Stimulated activated memory B cell treated with anti-CD40 and anti-IgM and Interleukin-4, amounts not matched to agents 10 μg/mL and 1 μg/mL and 100 μg/mL, for 72 hours (primary cell): ENCODE results near the gene KRTAP12-3.
"Not testable (repeated sequence)": the region's sequence is repeated elsewhere in the genome, so short reads cannot be mapped to it uniquely, and the experiment has no call there.

ENCODE experiments used
- ATAC-seq: fragments of 150-1000 bp; cut with Tn5 transposase; 2 replicates; pipeline ENCODE4 v1.10.0; 2021
- H3K27ac Mint-ChIP-seq: one replicate; pipeline ENCODE4 v1.8.0; 2022; ENCODE audit warnings: mild to moderate bottlenecking, mixed read lengths
- H3K27me3 Mint-ChIP-seq: one replicate; pipeline ENCODE4 v1.8.0; 2022; ENCODE audit warnings: mixed read lengths
- H3K36me3 Mint-ChIP-seq: one replicate; pipeline ENCODE4 v1.8.0; 2022; ENCODE audit warnings: mixed read lengths
- H3K4me1 Mint-ChIP-seq: one replicate; pipeline ENCODE4 v1.8.0; 2022; ENCODE audit warnings: mixed read lengths
- H3K4me3 Mint-ChIP-seq: one replicate; pipeline ENCODE4 v1.8.0; 2022; ENCODE audit warnings: mild to moderate bottlenecking, moderate library complexity, mixed read lengths
- H3K9me3 Mint-ChIP-seq: one replicate; pipeline ENCODE4 v1.8.0; 2022; ENCODE audit warnings: mixed read lengths

The KRTAP12-3 gene

DNA sequence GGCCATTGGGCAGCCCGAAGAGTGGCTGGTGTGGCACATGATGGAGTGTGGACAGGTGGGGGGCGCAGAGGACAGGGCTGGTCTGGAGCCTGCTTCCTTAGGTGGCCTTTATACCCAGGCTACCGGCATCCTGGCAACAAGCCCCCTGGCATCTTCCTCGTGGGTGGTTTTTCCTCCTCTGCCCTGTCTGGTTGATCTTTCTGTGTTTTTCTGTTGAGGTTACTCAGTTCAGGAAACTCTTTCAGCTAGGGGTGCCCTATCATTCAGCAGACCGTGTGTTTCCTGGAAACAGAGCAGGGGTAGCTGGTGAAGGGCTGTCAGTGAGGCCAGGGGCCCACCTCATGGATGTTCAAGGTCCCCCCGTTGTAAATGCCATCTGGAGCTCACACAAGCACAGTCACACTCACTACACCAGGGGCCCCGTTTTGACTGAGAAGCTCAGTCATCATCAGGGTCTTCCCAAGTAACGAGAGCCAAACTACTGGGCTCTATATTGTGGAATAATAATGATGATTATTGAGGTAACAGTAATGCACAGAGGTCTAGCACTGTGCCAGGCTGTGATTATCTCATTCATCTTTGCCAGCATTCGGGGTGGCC, 3.1 kb upstream of the KRTAP12-3 start, which contains the start of gene KRTAP12-4:
TSS of gene KRTAP12-4 (minus strand) at position 84 of the 600 bp plus-strand sequence. CDS start at position 39, 45 bp downstream.
- no peak within 1 kb of the TSS for H3K4me3 Mint-ChIP-seq
- no peaks in the 10 kb centered on the region for H3K36me3 Mint-ChIP-seq
- H3K27ac Mint-ChIP-seq: no peak within 1 kb of the TSS
- H3K4me1 Mint-ChIP-seq: no peaks in the 10 kb centered on the region
- H3K27me3 Mint-ChIP-seq: peaks cover 72% of the 10 kb centered on the region
- peaks cover 9% of the 10 kb centered on the region for H3K9me3 Mint-ChIP-seq
- peak; percentile 9 for ATAC-seq

- H3K4me1 Mint-ChIP-seq: no peaks in the 10 kb centered on the region
- peaks cover 5% of the 10 kb centered on the region for H3K36me3 Mint-ChIP-seq
- H3K9me3 Mint-ChIP-seq: peaks cover 12% of the 10 kb centered on the region
- no peak overlapping the region for H3K4me3 Mint-ChIP-seq
- ATAC-seq: no peak
- peaks cover 76% of the 10 kb centered on the region for H3K27me3 Mint-ChIP-seq
- no peak overlapping the region for H3K27ac Mint-ChIP-seq
These were observed 864 bp upstream of the KRTAP12-3 start for GRCh38 chr21:44656868-44657267.

- Mint-ChIP-seq H3K9me3 (peaks cover 17% of the 10 kb centered on the region), H3K4me1 (no peaks in the 10 kb centered on the region), H3K36me3 (peaks cover 5% of the 10 kb centered on the region), H3K27ac (no peak overlapping the region), H3K4me3 (no peak overlapping the region), H3K27me3 (peaks cover 60% of the 10 kb centered on the region)
- ATAC-seq: no peak
These were observed 794 bp downstream of the KRTAP12-3 start for GRCh38 chr21:44658541-44658910.

DNA sequence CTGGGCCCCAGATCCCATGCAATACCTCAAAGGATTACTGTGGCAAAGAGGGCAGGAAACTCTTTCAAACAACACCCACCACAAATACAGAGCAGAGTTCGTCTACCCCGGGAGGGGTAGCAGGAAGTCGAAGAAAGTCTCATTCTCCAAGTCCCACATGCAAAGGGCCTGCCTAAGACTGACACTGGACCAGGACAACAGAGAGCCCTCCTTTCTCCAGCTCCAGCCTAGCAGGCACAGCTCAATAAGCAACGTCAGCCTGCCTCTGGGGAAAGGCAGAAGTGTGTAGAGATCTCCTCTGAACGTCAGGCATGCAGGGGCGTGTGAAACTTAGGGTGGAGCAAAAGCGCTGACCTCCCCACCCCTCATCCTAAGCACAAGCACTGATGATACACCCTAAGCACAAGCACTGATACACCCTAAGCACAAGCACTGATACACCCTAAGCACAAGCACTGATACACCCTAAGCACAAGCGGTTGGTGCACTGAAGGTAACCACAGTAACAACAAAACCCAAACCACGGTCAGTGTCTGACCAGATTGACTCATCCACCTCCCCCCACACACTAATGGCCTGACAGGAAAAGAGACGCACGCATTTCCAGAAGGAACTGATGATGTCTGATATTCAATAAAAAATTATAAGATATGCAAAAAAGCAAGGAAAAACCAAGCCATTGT, 1.3 kb downstream of the KRTAP12-3 start:
- Mint-ChIP-seq H3K4me1 (no peaks in the 10 kb centered on the region), H3K36me3 (peaks cover 5% of the 10 kb centered on the region)
- ATAC-seq: no peak

GRCh38 chr21:44661567-44661966, 3.8 kb downstream of the KRTAP12-3 start:
- H3K9me3 Mint-ChIP-seq: peaks cover 14% of the 10 kb centered on the region
- ATAC-seq, H3K36me3 Mint-ChIP-seq, H3K4me3 Mint-ChIP-seq, H3K4me1 Mint-ChIP-seq, H3K27ac Mint-ChIP-seq: not testable (repeated sequence)
- peaks cover 58% of the 10 kb centered on the region for H3K27me3 Mint-ChIP-seq

More for the DNA sequence above, 1.3 kb downstream of the KRTAP12-3 start:
- H3K4me3 Mint-ChIP-seq: no peak overlapping the region
- H3K9me3 Mint-ChIP-seq: peaks cover 17% of the 10 kb centered on the region
- H3K27me3 Mint-ChIP-seq: peaks cover 54% of the 10 kb centered on the region
- no peak overlapping the region for H3K27ac Mint-ChIP-seq

- H3K27me3 Mint-ChIP-seq: peaks cover 54% of the 10 kb centered on the region
- no peak for ATAC-seq
- no peak overlapping the region for H3K4me3 Mint-ChIP-seq
- H3K36me3 Mint-ChIP-seq: peaks cover 5% of the 10 kb centered on the region
- H3K27ac Mint-ChIP-seq: no peak overlapping the region
- H3K9me3 Mint-ChIP-seq: peaks cover 11% of the 10 kb centered on the region
- no peaks in the 10 kb centered on the region for H3K4me1 Mint-ChIP-seq
These were observed 7.0 kb downstream of the KRTAP12-3 start for GRCh38 chr21:44664691-44665090.

DNA sequence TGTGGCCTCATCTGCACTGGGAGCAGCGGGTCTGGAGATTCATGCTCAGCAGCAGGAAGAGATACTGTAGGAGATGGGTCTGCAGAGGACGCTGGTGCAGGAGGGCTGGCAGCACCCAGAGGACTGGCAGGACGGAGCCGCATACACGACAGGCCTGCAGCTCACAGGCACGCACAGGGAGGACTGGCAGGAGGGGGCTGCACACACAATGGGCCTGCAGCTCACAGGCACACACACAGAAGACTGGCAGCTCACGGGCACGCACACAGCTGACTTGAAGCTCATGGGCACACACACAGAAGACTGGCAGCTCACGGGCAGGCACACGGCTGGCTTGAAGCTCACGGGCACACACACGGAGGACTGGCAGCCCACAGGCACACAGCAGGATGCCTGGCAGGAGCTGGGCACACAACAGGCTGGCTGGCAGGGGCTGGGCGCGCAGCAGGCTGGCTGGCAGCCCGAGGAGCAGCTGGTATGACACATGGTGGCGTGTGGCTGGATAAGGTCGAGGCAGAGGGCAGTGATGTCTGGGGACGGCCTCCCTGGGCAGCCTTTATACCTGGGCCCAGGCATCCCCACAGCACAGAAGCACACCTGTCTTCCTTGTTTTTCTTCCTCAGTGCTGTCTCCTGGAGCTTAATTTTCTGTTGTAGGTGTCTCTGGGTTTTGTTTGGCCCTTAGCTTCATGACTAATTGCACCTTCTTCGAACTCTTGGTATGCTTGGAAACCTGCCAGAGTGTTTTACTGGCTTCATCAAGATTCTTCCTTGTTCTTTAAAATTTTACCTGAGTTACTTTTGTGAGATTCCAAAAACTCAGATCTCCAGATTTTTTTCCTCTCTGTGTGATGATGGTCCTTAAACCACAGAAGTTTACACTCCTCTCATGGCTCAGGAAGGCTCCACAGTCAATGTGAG, 8.9 kb downstream of the KRTAP12-3 start, which contains the start of gene KRTAP12-2:
TSS of gene KRTAP12-2 (minus strand) at position 527 of the 920 bp plus-strand sequence. CDS start at position 486, 41 bp downstream.
- Mint-ChIP-seq H3K27me3 (peaks cover 47% of the 10 kb centered on the region), H3K27ac (no peak within 1 kb of the TSS), H3K4me1 (no peaks in the 10 kb centered on the region), H3K9me3 (peaks cover 15% of the 10 kb centered on the region), H3K36me3 (peaks cover under 1% of the 10 kb centered on the region), H3K4me3 (no peak within 1 kb of the TSS)
- ATAC-seq: peak; percentile 16

DNA sequence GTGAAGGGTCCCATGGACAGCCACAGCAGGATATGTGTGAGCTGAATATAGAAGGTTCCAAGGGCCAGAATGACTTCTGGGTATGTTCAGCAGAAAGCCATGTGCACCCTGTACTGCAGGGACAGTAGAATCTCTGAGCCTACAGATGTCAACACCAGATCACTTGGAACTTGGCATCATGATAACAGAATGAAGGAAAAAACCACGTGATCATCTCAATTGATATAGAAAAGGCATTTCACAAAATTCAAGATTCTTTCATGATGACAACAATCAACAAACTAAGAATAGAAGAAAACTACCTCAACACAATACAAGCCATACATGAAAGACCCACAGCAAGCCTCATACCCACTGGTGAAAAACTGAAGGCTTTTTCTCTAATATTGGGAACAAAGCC, 9.9 kb downstream of the KRTAP12-3 start:
- peaks cover 10% of the 10 kb centered on the region for H3K9me3 Mint-ChIP-seq
- no peaks in the 10 kb centered on the region for H3K36me3 Mint-ChIP-seq
- no peak overlapping the region for H3K4me3 Mint-ChIP-seq
- no peaks in the 10 kb centered on the region for H3K4me1 Mint-ChIP-seq
- peaks cover 49% of the 10 kb centered on the region for H3K27me3 Mint-ChIP-seq
- ATAC-seq: no peak
- no peak overlapping the region for H3K27ac Mint-ChIP-seq

GRCh38 chr21:44670642-44671432, 13.1 kb downstream of the KRTAP12-3 start:
- H3K27ac Mint-ChIP-seq: no peak overlapping the region
- ATAC-seq: no peak
- peaks cover 54% of the 10 kb centered on the region for H3K27me3 Mint-ChIP-seq
- H3K9me3 Mint-ChIP-seq: peaks cover 14% of the 10 kb centered on the region
- H3K4me1 Mint-ChIP-seq: no peaks in the 10 kb centered on the region
- no peaks in the 10 kb centered on the region for H3K36me3 Mint-ChIP-seq
- H3K4me3 Mint-ChIP-seq: no peak overlapping the region

DNA sequence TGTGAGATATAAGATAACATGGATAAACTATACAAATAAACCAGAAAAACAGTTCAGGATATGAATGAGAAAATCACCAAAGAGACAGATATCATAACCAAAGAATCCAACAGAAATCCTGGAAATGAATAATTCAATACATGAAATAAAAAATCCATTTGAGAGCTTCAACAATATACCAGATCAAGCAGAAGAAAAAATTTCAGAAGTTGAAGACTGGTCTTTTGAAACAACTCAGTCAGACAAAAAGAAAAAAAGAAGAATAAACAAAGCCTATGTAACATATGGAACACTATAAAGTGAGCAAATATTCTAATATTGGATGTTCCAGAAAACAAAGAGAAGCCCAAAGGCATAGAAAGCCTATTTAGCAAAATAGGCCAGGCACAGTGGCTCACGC, 14.2 kb downstream of the KRTAP12-3 start:
- Mint-ChIP-seq H3K9me3 (peaks cover 14% of the 10 kb centered on the region), H3K27me3 (peaks cover 43% of the 10 kb centered on the region), H3K4me3 (no peak overlapping the region), H3K4me1 (no peaks in the 10 kb centered on the region), H3K36me3 (no peaks in the 10 kb centered on the region), H3K27ac (no peak overlapping the region)
- no peak for ATAC-seq

- H3K27me3 Mint-ChIP-seq: peaks cover 46% of the 10 kb centered on the region
- no peaks in the 10 kb centered on the region for H3K4me1 Mint-ChIP-seq
- H3K9me3 Mint-ChIP-seq: peaks cover 2% of the 10 kb centered on the region
- no peak overlapping the region for H3K4me3 Mint-ChIP-seq
- H3K27ac Mint-ChIP-seq: no peak overlapping the region
- no peak for ATAC-seq
- no peaks in the 10 kb centered on the region for H3K36me3 Mint-ChIP-seq
These were observed 20.1 kb downstream of the KRTAP12-3 start for GRCh38 chr21:44677881-44678280.

DNA sequence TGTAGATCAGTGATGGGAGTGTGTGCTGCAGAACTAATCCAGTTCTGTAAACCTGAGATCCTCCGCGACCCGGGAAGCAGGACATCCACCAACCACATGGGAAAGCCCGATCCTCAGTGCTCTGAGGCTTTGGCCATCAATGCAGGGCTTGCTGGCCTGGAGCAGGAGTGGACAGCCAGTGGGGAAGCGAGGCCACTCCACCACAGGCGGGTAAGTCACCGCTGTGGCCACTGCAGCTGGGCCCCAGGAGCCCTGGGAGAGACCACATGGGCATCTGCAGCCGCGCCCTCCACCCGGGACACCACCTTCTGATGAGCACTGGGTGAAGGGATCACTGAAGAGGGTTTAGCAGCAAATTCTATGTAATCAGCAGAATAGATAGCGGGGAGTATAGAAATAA, 23.4 kb downstream of the KRTAP12-3 start:
- Mint-ChIP-seq H3K9me3 (no peaks in the 10 kb centered on the region), H3K4me3 (no peak overlapping the region), H3K27ac (no peak overlapping the region), H3K27me3 (peaks cover 62% of the 10 kb centered on the region), H3K4me1 (no peaks in the 10 kb centered on the region), H3K36me3 (no peaks in the 10 kb centered on the region)
- no peak for ATAC-seq

DNA sequence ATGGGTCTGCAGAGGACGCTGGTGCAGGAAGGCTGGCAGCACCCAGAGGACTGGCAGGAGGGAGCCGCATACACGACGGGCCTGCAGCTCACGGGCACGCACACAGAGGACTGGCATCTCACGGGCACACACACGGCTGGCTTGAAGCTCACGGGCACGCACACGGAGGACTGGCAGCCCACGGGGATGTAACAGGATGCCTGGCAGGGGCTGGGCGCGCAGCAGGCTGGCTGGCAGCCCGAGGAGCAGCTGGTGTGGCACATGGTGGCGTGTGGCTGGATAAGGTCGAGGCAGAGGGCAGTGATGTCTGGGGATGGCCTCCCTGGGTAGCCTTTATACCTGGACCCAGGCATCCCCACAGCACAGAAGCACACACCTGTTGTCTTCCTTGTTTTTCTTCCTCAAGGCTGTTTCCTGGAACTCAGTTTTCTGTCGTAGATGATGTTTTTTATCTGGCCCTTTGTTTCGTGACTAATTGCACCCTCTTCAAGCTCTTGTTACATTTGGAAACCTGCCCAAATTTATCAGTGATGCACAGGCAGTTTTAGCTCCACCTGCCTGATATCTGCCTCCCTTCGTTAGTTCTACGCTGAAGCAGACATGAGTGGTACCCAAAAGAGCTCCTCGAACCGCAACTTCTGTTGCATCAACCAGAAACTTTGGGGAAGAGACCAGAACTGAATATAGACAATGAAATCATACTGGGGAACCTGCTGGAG, 24.3 kb downstream of the KRTAP12-3 start, which contains the start of gene KRTAP12-1:
TSS of gene KRTAP12-1 (minus strand) at position 303 of the 719 bp plus-strand sequence. CDS start at position 263, 40 bp downstream.
- Mint-ChIP-seq H3K36me3 (no peaks in the 10 kb centered on the region), H3K27ac (no peak within 1 kb of the TSS), H3K4me3 (no peak within 1 kb of the TSS), H3K9me3 (no peaks in the 10 kb centered on the region), H3K27me3 (peaks cover 70% of the 10 kb centered on the region), H3K4me1 (no peaks in the 10 kb centered on the region)
- no peak for ATAC-seq

DNA sequence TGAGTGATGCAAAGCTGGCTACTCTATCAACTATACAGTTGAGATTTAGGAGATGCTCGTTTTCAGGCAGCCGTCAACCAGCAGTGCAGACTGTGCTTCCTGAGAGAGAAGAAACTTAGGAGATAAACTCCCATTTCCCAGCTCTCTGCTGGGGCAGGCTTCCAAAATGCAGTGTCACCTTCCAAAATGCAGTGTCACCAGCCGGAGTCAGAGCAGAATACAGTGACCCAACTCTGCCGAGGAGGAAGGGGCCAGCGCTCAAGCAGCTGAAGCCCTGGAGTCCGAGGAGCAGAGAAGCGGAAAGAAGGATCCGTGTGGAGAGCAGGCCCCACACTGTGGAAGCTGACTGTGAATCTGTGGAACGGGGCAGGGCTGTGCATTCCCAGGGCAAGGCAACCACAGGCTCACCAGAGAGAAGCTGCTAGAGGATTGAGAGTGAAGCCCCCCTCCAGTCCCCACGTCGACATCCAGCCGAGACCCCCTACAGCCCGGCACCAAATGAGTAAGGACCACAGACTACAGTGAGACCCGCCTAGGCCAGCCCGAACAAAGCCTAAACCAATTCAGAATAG, 24.9 kb downstream of the KRTAP12-3 start:
- H3K9me3 Mint-ChIP-seq: no peaks in the 10 kb centered on the region
- H3K27me3 Mint-ChIP-seq: peaks cover 77% of the 10 kb centered on the region
- no peak overlapping the region for H3K27ac Mint-ChIP-seq
- no peaks in the 10 kb centered on the region for H3K36me3 Mint-ChIP-seq
- ATAC-seq: no peak
- no peaks in the 10 kb centered on the region for H3K4me1 Mint-ChIP-seq
- no peak overlapping the region for H3K4me3 Mint-ChIP-seq
